ENCODE measurements around the gene ISG20.

The ISG20 gene

GRCh38 chr15:88629071-88629470 is 9.7 kb upstream of the ISG20 start:
- Histone ChIP-seq H3K36me3 (ENCODE audit: insufficient read depth, low read length) (peaks cover 55% of the 10 kb centered on the region; the same call in 1 of the 2 replicates), H4K20me1 (ENCODE audit: insufficient read depth, low read length, poor library complexity, severe bottlenecking) (peaks cover 37% of the 10 kb centered on the region), H3F3A (ENCODE audit: low read depth) (no peaks in the 10 kb centered on the region), H3K27me3 (ENCODE audit: insufficient read depth, low read length, poor library complexity, severe bottlenecking) (no peaks in the 10 kb centered on the region), H3K9ac (ENCODE audit: low read depth, low read length, poor library complexity, severe bottlenecking) (no peak overlapping the region), H3K4me1 (ENCODE audit: insufficient read depth, low read length, poor library complexity, severe bottlenecking) (peaks cover 27% of the 10 kb centered on the region), H3K79me2 (ENCODE audit: insufficient read depth, low read length) (peaks cover 49% of the 10 kb centered on the region), H2AFZ (ENCODE audit: low read length) (no peak overlapping the region), H3K4me2 (ENCODE audit: low read depth, low read length, poor library complexity, severe bottlenecking) (no peak overlapping the region), H3K4me3 (ENCODE audit: low read length, poor library complexity, severe bottlenecking) (no peak overlapping the region), H3K9me2 (replicated peaks; ENCODE audit: low read depth, low read length) (no peaks in the 10 kb centered on the region), H3K9me3 (ENCODE audit: insufficient read depth, low read depth, low read length) (no peaks in the 10 kb centered on the region)
- TF ChIP-seq, protein P1, sequence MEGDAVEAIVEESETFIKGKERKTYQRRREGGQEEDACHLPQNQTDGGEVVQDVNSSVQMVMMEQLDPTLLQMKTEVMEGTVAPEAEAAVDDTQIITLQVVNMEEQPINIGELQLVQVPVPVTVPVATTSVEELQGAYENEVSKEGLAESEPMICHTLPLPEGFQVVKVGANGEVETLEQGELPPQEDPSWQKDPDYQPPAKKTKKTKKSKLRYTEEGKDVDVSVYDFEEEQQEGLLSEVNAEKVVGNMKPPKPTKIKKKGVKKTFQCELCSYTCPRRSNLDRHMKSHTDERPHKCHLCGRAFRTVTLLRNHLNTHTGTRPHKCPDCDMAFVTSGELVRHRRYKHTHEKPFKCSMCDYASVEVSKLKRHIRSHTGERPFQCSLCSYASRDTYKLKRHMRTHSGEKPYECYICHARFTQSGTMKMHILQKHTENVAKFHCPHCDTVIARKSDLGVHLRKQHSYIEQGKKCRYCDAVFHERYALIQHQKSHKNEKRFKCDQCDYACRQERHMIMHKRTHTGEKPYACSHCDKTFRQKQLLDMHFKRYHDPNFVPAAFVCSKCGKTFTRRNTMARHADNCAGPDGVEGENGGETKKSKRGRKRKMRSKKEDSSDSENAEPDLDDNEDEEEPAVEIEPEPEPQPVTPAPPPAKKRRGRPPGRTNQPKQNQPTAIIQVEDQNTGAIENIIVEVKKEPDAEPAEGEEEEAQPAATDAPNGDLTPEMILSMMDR (conservative IDR thresholded peaks at IDR 0.05; ENCODE audit: low read length), result no peak
- TF ChIP-seq EZH2phosphoT487 (IDR thresholded peaks at IDR 0.05; ENCODE audit: borderline replicate concordance), result no peak

- TF ChIP-seq, protein P1 (conservative IDR thresholded peaks at IDR 0.05; ENCODE audit: low read length), result no peak
- TF ChIP-seq EZH2phosphoT487 (IDR thresholded peaks at IDR 0.05; ENCODE audit: borderline replicate concordance), result no peak
- H3K4me2 ChIP-seq (ENCODE audit: low read depth, low read length, poor library complexity, severe bottlenecking), result no peak overlapping the region
- H3K4me3 ChIP-seq (ENCODE audit: low read length, poor library complexity, severe bottlenecking), result no peak overlapping the region
- H3K9me3 ChIP-seq (ENCODE audit: insufficient read depth, low read depth, low read length), result no peaks in the 10 kb centered on the region
- H3K9ac ChIP-seq (ENCODE audit: low read depth, low read length, poor library complexity, severe bottlenecking), result no peak overlapping the region
- H3F3A ChIP-seq (ENCODE audit: low read depth), result no peaks in the 10 kb centered on the region
- H3K36me3 ChIP-seq (ENCODE audit: insufficient read depth, low read length), result peaks cover 55% of the 10 kb centered on the region; the same call in 1 of the 2 replicates
- peaks cover 26% of the 10 kb centered on the region for H3K4me1 ChIP-seq (ENCODE audit: insufficient read depth, low read length, poor library complexity, severe bottlenecking)
- H3K79me2 ChIP-seq (ENCODE audit: insufficient read depth, low read length), result peaks cover 38% of the 10 kb centered on the region
- no peaks in the 10 kb centered on the region for H3K27me3 ChIP-seq (ENCODE audit: insufficient read depth, low read length, poor library complexity, severe bottlenecking)
- H2AFZ ChIP-seq (ENCODE audit: low read length), result no peak overlapping the region
- H4K20me1 ChIP-seq (ENCODE audit: insufficient read depth, low read length, poor library complexity, severe bottlenecking), result peaks cover 29% of the 10 kb centered on the region
- H3K9me2 ChIP-seq (replicated peaks; ENCODE audit: low read depth, low read length), result no peaks in the 10 kb centered on the region
Measured at GRCh38 chr15:88630141-88630721, 8.6 kb upstream of the ISG20 start.

GRCh38 chr15:88630798-88631463 is 7.9 kb upstream of the ISG20 start:
- H3F3A ChIP-seq (ENCODE audit: low read depth), result no peaks in the 10 kb centered on the region
- no peak overlapping the region for H3K4me2 ChIP-seq (ENCODE audit: low read depth, low read length, poor library complexity, severe bottlenecking)

More at GRCh38 chr15:88630798-88631463, 7.9 kb upstream of the ISG20 start:
- no peak overlapping the region for H3K9ac ChIP-seq (ENCODE audit: low read depth, low read length, poor library complexity, severe bottlenecking)
- peaks cover 32% of the 10 kb centered on the region for H3K79me2 ChIP-seq (ENCODE audit: insufficient read depth, low read length)
- H3K9me2 ChIP-seq (replicated peaks; ENCODE audit: low read depth, low read length), result no peaks in the 10 kb centered on the region
- peaks cover 55% of the 10 kb centered on the region; the same call in 1 of the 2 replicates for H3K36me3 ChIP-seq (ENCODE audit: insufficient read depth, low read length)
- no peaks in the 10 kb centered on the region for H3K27me3 ChIP-seq (ENCODE audit: insufficient read depth, low read length, poor library complexity, severe bottlenecking)
- no peak for TF ChIP-seq EZH2phosphoT487 (IDR thresholded peaks at IDR 0.05; ENCODE audit: borderline replicate concordance)
- TF ChIP-seq, protein P1 (conservative IDR thresholded peaks at IDR 0.05; ENCODE audit: low read length), result no peak
- peaks cover 24% of the 10 kb centered on the region for H4K20me1 ChIP-seq (ENCODE audit: insufficient read depth, low read length, poor library complexity, severe bottlenecking)
- H3K9me3 ChIP-seq (ENCODE audit: insufficient read depth, low read depth, low read length), result no peaks in the 10 kb centered on the region
- no peak overlapping the region for H3K4me3 ChIP-seq (ENCODE audit: low read length, poor library complexity, severe bottlenecking)
- H3K4me1 ChIP-seq (ENCODE audit: insufficient read depth, low read length, poor library complexity, severe bottlenecking), result peaks cover 30% of the 10 kb centered on the region
- no peak overlapping the region for H2AFZ ChIP-seq (ENCODE audit: low read length)

Data from Loucy (cell line).